ENCODE measurements around the gene ARGLU1. TPM values are rescaled to one million over a fixed set of nuclear protein-coding genes. Genes with fewer than 3 reads are reported as not detected.
A peak's percentile ranks its signal among the peaks of the same experiment; 100 is the strongest.

Gene ARGLU1
- polyA plus RNA-seq, 4 donors = 43.8 to 164 (median 56.0) TPM

DNA sequence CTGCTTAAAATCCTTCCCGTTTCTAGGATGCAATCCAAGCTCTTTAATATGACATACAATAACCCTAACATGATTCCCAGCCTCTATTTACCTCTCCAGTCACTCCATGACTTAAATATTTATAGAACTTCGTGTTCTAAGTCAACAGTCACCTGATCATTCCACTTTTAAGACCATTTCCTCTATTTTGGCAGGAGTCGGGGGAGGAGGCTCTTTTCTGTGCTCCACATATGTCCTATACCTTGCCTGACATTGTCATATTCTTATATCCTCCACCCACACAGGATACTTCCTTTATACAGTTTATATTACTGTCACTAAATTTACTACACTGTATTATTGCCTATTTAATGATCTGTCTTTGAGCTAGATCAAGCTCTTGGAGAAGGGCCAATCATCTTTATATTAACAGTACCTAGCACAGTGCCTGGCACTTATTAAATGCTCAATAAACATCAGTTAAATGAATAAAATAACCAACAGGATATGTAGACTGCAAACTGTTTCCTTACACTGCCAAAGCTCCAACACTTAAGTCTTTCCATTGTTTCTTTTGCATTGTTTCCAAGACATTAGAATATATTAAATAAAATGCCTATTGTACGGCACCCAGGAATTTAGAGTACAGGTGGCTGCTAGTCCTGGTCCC lies 2.7 kb downstream of the ARGLU1 start:
- Histone ChIP-seq H3K36me3 (ENCODE audit: control insufficient read depth in 3 of 3, insufficient read depth in 2 of 3, low read depth in 1 of 3, low read length in 3 of 3) (no peaks in the 10 kb centered on the region), H3K27me3 (ENCODE audit: control insufficient read depth in 3 of 3, insufficient read depth in 3 of 3, low read length in 3 of 3) (no peaks in the 10 kb centered on the region), H3K27ac (ENCODE audit: low read depth in 1 of 3, low read length in 2 of 3) (no peak overlapping the region), H3K9me3 (ENCODE audit: control insufficient read depth in 2 of 2, insufficient read depth in 1 of 2, low read depth in 1 of 2, low read length in 1 of 2) (no peaks in the 10 kb centered on the region), H3K4me1 (ENCODE audit: control insufficient read depth in 3 of 3, insufficient read depth in 2 of 3, low read depth in 1 of 3, low read length in 2 of 3) (peaks cover 6 to 37% (median 29%) of the 10 kb centered on the region in 3 donors), H3K4me3 (ENCODE audit: low read depth in 1 of 3, low read length in 3 of 3) (no peak overlapping the region)
- DNase-seq (no peak), FAIRE-seq (no peak)
- 32 to 43% (median 39%) methylated on average over 4 of the region's 4 CpGs for WGBS, 3 donors

DNA sequence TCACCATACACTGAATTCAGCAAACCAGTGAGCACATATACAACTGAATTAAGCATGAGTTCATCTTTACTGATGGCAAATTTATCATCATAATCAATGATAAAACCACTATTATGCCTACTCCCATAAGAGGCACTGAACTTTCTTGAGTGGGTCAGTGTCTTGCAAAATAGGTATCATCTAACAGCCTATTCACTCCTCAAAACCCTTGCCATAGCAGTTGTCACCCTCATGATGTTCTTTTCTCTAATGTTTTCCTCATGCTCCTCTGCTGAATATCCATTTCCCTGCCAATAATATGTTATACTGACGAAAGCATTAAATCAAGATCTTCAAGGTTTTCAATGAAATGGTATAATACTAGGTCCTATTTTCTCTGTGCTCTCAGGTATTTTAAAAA lies 5.6 kb downstream of the ARGLU1 start:
- no peak overlapping the region for H3K4me3 ChIP-seq (ENCODE audit: low read depth in 1 of 3, low read length in 3 of 3)
- no peak for FAIRE-seq
- no peaks in the 10 kb centered on the region for H3K9me3 ChIP-seq (ENCODE audit: control insufficient read depth in 2 of 2, insufficient read depth in 1 of 2, low read depth in 1 of 2, low read length in 1 of 2)
- H3K27ac ChIP-seq (ENCODE audit: low read depth in 1 of 3, low read length in 2 of 3) = peak overlapping the region in 1 of 3 donors; percentile 41
- no peaks in the 10 kb centered on the region for H3K27me3 ChIP-seq (ENCODE audit: control insufficient read depth in 3 of 3, insufficient read depth in 3 of 3, low read length in 3 of 3)
- DNase-seq = no peak
- H3K4me1 ChIP-seq (ENCODE audit: control insufficient read depth in 3 of 3, insufficient read depth in 2 of 3, low read depth in 1 of 3, low read length in 2 of 3) = peaks cover 6 to 31% (median 27%) of the 10 kb centered on the region in 3 donors
- H3K36me3 ChIP-seq (ENCODE audit: control insufficient read depth in 3 of 3, insufficient read depth in 2 of 3, low read depth in 1 of 3, low read length in 3 of 3) = peaks cover 0 to 5% (median 4%) of the 10 kb centered on the region in 3 donors
- 70 to 81% (median 71%) methylated on average over 1 of the region's 1 CpG for WGBS, 3 donors

DNA sequence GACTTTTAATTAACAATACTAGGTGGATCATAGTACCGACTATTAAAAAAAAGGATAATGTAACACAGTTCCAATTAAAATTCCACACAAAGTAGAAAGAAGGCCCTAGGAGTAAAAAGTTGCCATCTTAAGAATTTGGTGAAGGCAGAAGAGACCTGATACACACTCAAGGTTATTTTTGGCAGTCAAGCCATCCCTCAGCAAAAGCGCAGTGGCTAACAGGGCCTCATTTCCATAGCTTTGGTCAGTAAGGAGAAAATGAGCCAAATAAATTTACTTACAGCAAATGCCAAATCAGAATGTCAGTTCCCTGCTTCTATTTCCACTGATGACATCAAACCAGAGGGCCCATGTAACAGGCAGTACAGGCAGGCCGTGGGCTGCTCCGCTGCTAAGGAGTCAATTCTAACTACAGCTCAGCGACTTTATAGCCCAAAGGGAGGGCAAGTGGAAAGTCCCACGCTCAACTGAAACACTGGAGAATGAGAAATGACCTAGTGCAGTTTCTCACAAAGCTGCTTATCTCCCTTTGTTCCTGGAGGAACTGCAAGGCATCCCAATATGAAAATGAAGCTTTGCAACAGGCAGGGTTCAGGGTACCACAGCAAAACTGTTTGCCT lies 6.3 kb downstream of the ARGLU1 start:
- Histone ChIP-seq H3K36me3 (ENCODE audit: control insufficient read depth in 3 of 3, insufficient read depth in 2 of 3, low read depth in 1 of 3, low read length in 3 of 3) (peaks cover 0 to 5% (median 4%) of the 10 kb centered on the region in 3 donors), H3K27me3 (ENCODE audit: control insufficient read depth in 3 of 3, insufficient read depth in 3 of 3, low read length in 3 of 3) (no peaks in the 10 kb centered on the region), H3K4me3 (ENCODE audit: low read depth in 1 of 3, low read length in 3 of 3) (no peak overlapping the region), H3K27ac (ENCODE audit: low read depth in 1 of 3, low read length in 2 of 3) (peak overlapping the region in 1 of 3 donors; percentile 56), H3K4me1 (ENCODE audit: control insufficient read depth in 3 of 3, insufficient read depth in 2 of 3, low read depth in 1 of 3, low read length in 2 of 3) (peaks cover 6 to 31% (median 27%) of the 10 kb centered on the region in 3 donors), H3K9me3 (ENCODE audit: control insufficient read depth in 2 of 2, insufficient read depth in 1 of 2, low read depth in 1 of 2, low read length in 1 of 2) (no peaks in the 10 kb centered on the region)
- 33 to 40% (median 37%) methylated on average over 6 of the region's 6 CpGs for WGBS, 3 donors
- no peak for FAIRE-seq
- no peak for DNase-seq

DNA sequence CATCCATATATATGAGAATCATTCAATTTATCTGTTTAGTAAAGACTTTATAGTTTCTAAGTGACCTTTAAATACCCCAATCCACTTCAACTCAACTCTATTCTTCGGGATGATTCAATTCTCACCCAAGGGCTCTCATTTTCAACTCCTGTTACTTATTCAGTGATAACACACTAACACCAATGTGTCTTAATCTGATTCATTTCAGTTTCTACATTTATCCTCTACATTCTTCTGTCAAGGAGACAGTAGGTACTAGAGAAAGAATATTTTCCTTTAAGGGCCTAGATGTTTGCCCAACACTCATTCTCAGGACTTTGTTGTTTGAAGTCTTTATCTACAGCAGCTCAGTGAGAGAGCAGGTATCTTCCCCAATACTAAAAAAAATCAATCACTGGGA lies 7.1 kb downstream of the ARGLU1 start:
- Histone ChIP-seq H3K27ac (ENCODE audit: low read depth in 1 of 3, low read length in 2 of 3) (no peak overlapping the region), H3K4me1 (ENCODE audit: control insufficient read depth in 3 of 3, insufficient read depth in 2 of 3, low read depth in 1 of 3, low read length in 2 of 3) (peaks cover 6 to 31% (median 27%) of the 10 kb centered on the region in 3 donors), H3K9me3 (ENCODE audit: control insufficient read depth in 2 of 2, insufficient read depth in 1 of 2, low read depth in 1 of 2, low read length in 1 of 2) (no peaks in the 10 kb centered on the region), H3K36me3 (ENCODE audit: control insufficient read depth in 3 of 3, insufficient read depth in 2 of 3, low read depth in 1 of 3, low read length in 3 of 3) (peaks cover 0 to 6% (median 5%) of the 10 kb centered on the region in 3 donors), H3K4me3 (ENCODE audit: low read depth in 1 of 3, low read length in 3 of 3) (no peak overlapping the region), H3K27me3 (ENCODE audit: control insufficient read depth in 3 of 3, insufficient read depth in 3 of 3, low read length in 3 of 3) (no peaks in the 10 kb centered on the region)
- 32 to 51% (median 40%) methylated on average over 1 of the region's 1 CpG for WGBS, 3 donors
- DNase-seq = no peak
- no peak for FAIRE-seq

DNA sequence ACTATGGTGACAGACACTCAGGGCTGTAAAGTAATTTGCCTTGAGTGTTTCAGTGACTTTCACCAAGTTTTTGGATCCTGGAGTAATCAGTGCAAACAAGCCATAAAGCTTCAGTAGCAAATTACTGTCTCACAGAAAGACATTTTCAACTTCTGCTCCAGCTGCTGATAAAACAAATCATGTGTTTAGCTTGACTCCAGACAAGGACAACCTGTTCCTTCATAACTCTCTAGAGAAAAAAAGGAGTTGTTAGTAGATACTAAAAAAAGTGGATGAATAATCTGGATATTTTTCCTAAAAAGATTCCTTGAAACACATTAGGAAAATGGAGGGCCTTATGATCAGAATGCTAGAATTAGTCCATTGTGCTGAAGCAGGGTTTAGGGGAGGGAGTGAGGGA lies 9.4 kb downstream of the ARGLU1 start:
- Histone ChIP-seq H3K4me1 (ENCODE audit: control insufficient read depth in 3 of 3, insufficient read depth in 2 of 3, low read depth in 1 of 3, low read length in 2 of 3) (peaks cover 4 to 13% (median 7%) of the 10 kb centered on the region in 3 donors), H3K36me3 (ENCODE audit: control insufficient read depth in 3 of 3, insufficient read depth in 2 of 3, low read depth in 1 of 3, low read length in 3 of 3) (peaks cover 5 to 20% (median 11%) of the 10 kb centered on the region in 3 donors), H3K4me3 (ENCODE audit: low read depth in 1 of 3, low read length in 3 of 3) (no peak overlapping the region), H3K9me3 (ENCODE audit: control insufficient read depth in 2 of 2, insufficient read depth in 1 of 2, low read depth in 1 of 2, low read length in 1 of 2) (no peaks in the 10 kb centered on the region), H3K27ac (ENCODE audit: low read depth in 1 of 3, low read length in 2 of 3) (no peak overlapping the region), H3K27me3 (ENCODE audit: control insufficient read depth in 3 of 3, insufficient read depth in 3 of 3, low read length in 3 of 3) (no peaks in the 10 kb centered on the region)
- no peak for FAIRE-seq
- no peak for DNase-seq

DNA sequence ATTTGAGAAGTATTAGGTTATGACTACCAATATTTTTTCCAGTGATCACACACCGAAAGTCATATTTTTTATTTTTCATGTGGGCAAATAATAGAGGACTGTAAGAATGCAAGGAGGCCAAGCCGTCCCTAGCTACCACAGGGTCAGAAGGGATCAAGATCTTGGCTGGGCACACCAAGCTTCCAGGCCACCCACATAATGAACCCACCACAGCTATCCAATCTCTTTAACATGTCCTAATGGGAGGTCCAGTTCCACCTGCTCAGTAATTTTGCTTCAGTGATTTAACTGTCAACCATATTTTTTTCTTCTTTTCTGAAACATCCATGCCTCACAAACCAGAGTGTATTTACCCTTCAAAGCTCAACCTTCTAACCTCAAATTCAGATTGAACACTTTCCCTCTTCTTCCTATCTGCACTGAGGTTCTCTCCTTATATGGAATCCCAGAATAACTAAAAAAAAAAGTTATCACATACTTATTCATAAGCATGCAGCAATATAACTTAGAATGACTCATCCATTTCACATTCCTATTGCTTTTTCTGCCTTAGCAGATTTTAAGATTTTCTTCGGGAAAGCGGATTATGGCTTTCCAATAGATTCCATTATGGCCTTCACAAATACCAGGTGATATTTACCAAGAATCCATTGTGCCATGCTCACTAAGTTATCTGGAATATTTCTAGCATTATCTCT lies 12.2 kb downstream of the ARGLU1 start:
- no peak for DNase-seq
- Histone ChIP-seq H3K4me3 (ENCODE audit: low read depth in 1 of 3, low read length in 3 of 3) (no peak overlapping the region), H3K4me1 (ENCODE audit: control insufficient read depth in 3 of 3, insufficient read depth in 2 of 3, low read depth in 1 of 3, low read length in 2 of 3) (peaks cover 0 to 8% (median 3%) of the 10 kb centered on the region in 3 donors), H3K9me3 (ENCODE audit: control insufficient read depth in 2 of 2, insufficient read depth in 1 of 2, low read depth in 1 of 2, low read length in 1 of 2) (no peaks in the 10 kb centered on the region), H3K27me3 (ENCODE audit: control insufficient read depth in 3 of 3, insufficient read depth in 3 of 3, low read length in 3 of 3) (no peaks in the 10 kb centered on the region), H3K27ac (ENCODE audit: low read depth in 1 of 3, low read length in 2 of 3) (no peak overlapping the region), H3K36me3 (ENCODE audit: control insufficient read depth in 3 of 3, insufficient read depth in 2 of 3, low read depth in 1 of 3, low read length in 3 of 3) (peaks cover 11 to 20% (median 12%) of the 10 kb centered on the region in 3 donors)
- 90 to 98% (median 96%) methylated on average over 4 of the region's 4 CpGs for WGBS, 3 donors
- FAIRE-seq = no peak

DNA sequence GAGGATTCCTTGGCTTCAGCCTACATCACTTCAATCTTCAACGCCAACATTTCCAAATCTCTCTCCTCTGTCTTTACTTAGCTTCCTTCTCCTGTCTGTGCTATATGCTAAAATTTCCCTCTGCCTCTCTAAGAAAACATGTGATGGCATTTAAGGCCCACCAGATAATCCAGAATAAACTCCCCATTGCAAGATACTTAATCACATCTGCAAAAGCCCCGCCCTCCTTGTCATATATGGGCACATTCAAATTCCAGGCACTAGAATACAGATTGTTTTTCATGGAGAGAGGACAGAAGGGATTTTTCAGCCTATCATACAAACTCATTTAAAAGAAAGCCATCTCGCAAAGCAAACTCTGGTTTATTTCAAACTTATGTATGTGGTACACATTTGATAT lies 16.2 kb downstream of the ARGLU1 start:
- no peak overlapping the region for H3K27ac ChIP-seq (ENCODE audit: low read depth in 1 of 3, low read length in 2 of 3)
- FAIRE-seq (no peak), DNase-seq (no peak)
- no peak overlapping the region for H3K4me3 ChIP-seq (ENCODE audit: low read depth in 1 of 3, low read length in 3 of 3)
- H3K36me3 ChIP-seq (ENCODE audit: control insufficient read depth in 3 of 3, insufficient read depth in 2 of 3, low read depth in 1 of 3, low read length in 3 of 3) = peaks cover 9 to 21% (median 12%) of the 10 kb centered on the region in 3 donors
- no peaks in the 10 kb centered on the region for H3K9me3 ChIP-seq (ENCODE audit: control insufficient read depth in 2 of 2, insufficient read depth in 1 of 2, low read depth in 1 of 2, low read length in 1 of 2)
- no peaks in the 10 kb centered on the region for H3K27me3 ChIP-seq (ENCODE audit: control insufficient read depth in 3 of 3, insufficient read depth in 3 of 3, low read length in 3 of 3)
- H3K4me1 ChIP-seq (ENCODE audit: control insufficient read depth in 3 of 3, insufficient read depth in 2 of 3, low read depth in 1 of 3, low read length in 2 of 3) = peaks cover 0 to 5% (median 0%) of the 10 kb centered on the region in 3 donors
- 94 to 99% (median 98%) methylated on average over 3 of the region's 3 CpGs for WGBS, 3 donors

DNA sequence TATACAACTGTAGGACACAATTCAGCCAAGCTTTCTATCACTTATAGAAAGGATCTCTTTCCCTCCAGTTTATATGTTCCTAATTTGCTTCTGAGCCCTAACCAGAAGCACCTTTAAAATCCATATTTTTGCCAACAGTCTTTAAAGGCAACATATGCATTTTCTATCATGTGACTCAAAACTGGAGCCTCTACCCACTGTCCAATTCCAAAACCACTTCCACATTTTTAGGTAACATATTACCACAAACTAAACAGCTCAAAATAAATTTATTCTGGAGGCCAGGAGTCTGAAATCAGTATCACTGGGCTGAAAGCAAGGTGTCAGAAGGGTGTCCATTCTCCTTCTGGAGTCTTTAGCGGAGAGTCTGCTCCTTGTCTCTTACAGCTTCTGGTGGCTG lies 16.6 kb downstream of the ARGLU1 start:
- peaks cover 9 to 21% (median 12%) of the 10 kb centered on the region in 3 donors for H3K36me3 ChIP-seq (ENCODE audit: control insufficient read depth in 3 of 3, insufficient read depth in 2 of 3, low read depth in 1 of 3, low read length in 3 of 3)
- H3K27ac ChIP-seq (ENCODE audit: low read depth in 1 of 3, low read length in 2 of 3) = no peak overlapping the region
- peaks cover 0 to 5% (median 0%) of the 10 kb centered on the region in 3 donors for H3K4me1 ChIP-seq (ENCODE audit: control insufficient read depth in 3 of 3, insufficient read depth in 2 of 3, low read depth in 1 of 3, low read length in 2 of 3)
- no peak overlapping the region for H3K4me3 ChIP-seq (ENCODE audit: low read depth in 1 of 3, low read length in 3 of 3)
- WGBS, 3 donors = 96 to 100% (median 98%) methylated on average over 1 of the region's 1 CpG
- no peaks in the 10 kb centered on the region for H3K27me3 ChIP-seq (ENCODE audit: control insufficient read depth in 3 of 3, insufficient read depth in 3 of 3, low read length in 3 of 3)
- no peak for FAIRE-seq
- DNase-seq = no peak
- no peaks in the 10 kb centered on the region for H3K9me3 ChIP-seq (ENCODE audit: control insufficient read depth in 2 of 2, insufficient read depth in 1 of 2, low read depth in 1 of 2, low read length in 1 of 2)

Measured in small intestine (tissue), 7 donors.